ENCODE data around the gene RAB22A.

RAB22A gene

GRCh38 chr20:58303547-58303946, 6.0 kb upstream of the RAB22A start:
- no peak for DNase-seq (ENCODE audit: low read depth)

DNA sequence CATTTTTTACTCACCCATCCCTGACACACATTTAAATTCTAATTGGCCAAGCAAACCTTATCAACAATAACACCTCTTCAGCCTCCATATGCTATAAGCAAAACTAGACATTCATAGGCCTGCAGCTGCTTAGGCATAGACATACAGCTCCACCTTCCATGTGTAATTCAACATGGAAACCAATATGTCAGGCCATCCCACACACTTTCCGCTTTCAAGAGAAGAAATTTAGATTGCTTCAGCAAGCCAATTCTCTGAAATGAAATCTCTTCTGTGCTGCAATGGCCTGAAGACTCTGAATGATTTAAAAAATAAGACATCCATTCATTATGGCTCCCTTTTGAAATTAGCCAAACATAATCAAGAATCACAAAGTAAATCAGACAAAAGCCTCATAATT, 4.5 kb upstream of the RAB22A start:
- DNase-seq (ENCODE audit: low read depth) = no peak

DNA sequence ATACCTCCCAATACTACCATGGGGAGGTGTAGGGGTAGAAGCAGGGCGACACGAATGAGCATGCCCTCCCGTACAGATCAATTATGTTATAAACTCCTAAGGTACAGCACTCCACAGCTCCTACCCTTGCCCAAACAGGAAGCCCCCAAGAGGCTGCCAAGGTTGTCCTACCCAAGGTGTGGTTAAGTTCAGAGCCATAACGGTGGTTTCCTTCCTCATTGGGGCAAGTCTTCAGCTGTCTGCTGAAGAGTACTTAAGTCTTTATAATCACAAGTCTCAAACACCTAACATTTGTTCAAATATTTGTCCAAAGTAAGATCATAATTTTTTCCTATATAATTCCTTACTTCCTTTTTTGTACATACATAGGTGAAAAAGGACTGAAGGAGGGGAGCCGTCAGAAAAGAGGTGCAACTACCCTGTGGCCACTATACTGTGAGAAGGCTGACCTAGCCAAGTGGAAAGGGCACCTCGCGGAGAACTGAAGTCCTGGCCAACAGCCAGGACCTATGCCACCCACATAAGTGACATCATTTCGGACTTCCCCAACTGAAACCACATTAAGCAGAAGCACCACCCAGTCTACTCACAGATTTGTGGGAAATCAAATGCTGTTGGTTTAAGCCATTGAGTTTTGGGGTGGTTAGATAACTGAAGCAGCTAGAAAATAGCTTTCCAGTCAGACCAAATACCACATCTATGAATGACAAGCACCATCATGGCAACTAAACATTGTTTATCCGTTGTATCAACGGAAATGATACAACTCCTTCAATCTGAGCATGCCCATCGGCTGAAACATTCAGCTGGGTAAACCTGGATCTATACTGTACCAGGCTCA, 2.9 kb upstream of the RAB22A start:
- DNase-seq (ENCODE audit: low read depth) = peak; percentile 53

- DNase-seq (ENCODE audit: low read depth) = no peak
Measured at GRCh38 chr20:58307270-58307669, 2.2 kb upstream of the RAB22A start.

DNA sequence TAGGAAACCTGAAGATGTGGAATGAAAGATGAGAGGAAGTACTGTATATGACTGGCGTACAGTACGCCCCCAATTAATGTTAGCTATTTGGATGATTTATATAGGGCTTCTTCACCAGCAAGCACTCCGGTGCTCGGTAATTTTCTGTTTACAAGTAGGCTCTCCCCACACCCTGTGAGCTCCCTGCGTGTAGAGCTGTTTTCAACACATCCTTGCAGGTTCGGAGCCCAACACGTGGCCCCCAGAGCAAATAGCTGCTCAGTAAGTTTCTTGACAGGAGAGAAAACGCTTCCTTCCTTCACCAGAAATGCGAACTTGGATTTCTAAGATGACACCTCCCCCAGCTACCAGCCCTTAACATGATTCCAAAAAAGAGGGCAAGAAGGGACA, 1.2 kb upstream of the RAB22A start:
- no peak for DNase-seq (ENCODE audit: low read depth)

DNA sequence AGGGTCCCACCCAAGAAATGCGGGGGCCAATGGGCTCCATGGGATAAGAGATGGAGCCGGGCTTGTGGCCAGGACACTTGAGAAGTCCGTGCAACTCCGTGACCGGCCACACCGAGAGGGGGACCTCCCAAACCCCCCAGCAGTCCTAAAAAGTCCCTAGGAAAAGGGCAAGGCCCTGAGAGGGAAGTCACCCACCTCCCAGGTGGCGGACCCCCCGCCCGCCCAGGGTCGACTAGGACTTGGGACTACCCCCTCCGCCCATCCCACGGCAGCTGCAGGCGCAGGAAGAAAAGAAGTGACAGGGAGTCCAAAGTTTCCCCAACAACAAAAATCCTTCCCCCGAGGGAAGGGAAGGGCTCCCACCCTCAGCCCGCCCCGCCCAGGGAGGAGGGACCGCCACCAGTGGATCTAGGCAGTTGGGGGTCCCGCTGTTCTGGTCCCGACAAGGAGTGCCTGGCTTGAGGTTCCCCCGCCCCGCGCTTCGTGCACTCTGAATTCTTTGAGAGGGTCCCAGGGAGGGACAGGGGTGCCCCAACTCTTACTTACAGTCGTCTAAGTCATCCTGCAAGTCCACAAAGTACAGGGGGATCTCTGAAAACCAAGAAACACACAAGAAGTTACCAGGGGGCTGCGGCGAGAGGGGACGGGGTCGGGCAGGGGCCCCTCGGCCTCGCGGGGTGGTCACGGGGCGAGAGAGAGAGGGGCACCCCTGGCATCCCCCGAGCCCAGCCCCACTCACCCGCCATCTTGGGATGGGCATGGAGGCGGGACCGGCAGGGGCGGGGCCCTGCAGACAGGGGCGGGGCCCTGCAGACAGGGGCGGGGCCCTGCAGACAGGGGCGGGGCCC, 611 bp upstream of the RAB22A start:
- DNase-seq (ENCODE audit: low read depth) = peak; percentile 24

GRCh38 chr20:58310291-58310782, 822 bp downstream of the RAB22A start:
- DNase-seq (ENCODE audit: low read depth) = no peak

DNA sequence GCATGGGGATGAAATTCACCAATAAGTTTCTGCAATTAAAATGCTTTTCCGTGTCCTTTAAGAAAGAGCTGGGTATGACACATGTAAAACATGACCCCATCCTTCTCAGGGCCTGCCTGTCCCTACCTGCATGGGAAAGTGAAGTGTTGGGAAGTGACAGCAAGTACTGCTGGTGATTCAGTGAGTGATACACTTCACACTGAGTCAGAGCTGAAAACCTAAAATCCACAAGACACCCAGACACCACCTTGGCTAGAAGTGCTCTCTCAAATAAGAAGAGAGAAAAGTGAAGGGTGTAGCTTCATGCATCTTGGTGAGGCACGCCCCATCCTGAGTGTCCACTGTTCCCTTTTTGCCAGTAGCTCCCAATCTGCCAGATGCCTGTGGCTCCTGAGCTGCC, 3.3 kb downstream of the RAB22A start:
- no peak for DNase-seq (ENCODE audit: low read depth)

GRCh38 chr20:58313396-58313795, 3.9 kb downstream of the RAB22A start:
- no peak for DNase-seq (ENCODE audit: low read depth)

DNA sequence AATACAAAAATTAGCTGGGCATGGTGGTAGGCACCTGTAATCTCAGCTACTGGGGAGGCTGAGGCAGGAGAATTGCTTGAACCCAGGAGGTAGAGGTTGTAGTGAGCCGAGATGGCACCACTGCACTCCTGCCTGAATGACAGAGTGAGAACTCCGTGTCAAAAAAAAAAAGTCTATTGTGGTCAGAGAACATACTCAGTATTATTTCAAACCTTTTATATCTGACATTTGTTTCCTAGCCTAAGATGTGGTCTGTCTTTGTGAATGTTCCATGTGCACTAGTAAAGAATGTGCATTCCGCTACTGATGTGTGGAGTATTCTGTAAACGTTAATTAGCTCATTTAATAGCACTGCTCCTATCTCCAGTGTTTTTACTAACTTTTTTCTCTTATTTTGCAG, 11.7 kb downstream of the RAB22A start:
- DNase-seq (ENCODE audit: low read depth) = no peak

DNA sequence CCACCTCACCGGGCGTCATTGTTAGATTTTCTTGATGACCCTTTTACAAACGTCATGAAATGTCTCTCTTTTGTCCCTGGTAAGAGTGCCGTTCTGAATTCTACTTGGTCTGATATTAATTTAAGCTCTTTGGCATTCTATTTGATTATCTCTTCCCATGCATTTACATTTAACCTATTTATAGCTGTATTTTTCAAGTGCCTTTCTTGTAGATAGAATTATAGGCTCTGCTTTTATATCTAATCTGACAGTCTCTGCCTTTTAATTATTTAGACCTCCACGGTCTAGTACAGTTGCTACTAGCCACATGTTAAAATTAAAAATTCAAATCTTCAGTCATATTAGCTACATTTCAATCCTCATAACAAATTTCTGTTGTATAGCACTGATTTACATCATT, 12.6 kb downstream of the RAB22A start:
- DNase-seq (ENCODE audit: low read depth) = no peak

GRCh38 chr20:58325912-58326311, 16.4 kb downstream of the RAB22A start:
- no peak for DNase-seq (ENCODE audit: low read depth)

DNA sequence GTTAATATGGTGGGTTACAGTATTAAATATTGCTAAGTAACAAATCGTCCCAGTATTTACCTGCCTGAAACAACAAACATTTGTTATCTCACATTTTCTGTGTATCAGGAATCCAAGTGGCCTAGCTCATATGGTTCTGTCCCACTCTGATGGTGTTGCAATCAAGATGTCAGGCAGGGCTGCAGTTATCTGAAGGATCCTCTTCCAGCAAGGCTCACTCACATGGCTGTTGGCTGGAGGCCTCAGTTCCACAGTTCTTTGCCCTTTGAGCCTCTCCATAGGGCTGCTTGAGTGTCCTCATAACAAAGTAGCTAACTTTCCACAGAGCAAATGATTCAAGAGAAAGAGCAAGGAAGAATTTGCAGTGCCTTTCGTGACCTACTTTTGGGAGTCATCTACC, 17.7 kb downstream of the RAB22A start:
- peak; percentile 44 for DNase-seq (ENCODE audit: low read depth)

- no peak for DNase-seq (ENCODE audit: low read depth)
Measured at GRCh38 chr20:58328836-58329235, 19.3 kb downstream of the RAB22A start.

DNA sequence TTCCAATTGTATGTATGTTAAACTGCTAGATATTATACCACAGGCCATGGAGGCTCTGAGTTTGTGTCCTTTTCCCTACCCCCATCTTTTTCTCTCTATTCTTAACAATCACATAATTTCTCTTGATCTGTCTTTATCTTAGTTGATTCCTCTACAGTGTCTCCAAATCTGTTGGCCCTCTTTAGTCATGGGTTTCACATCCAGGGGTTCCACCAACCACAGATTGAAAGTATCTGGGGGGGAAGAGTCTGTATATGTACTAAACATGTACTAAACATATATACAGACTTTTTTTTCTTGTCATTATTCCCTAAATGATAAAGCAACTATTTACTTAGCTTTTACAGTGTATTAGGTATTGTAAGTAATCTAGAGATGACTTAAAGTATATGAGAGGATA, 20.2 kb downstream of the RAB22A start:
- no peak for DNase-seq (ENCODE audit: low read depth)

DNA sequence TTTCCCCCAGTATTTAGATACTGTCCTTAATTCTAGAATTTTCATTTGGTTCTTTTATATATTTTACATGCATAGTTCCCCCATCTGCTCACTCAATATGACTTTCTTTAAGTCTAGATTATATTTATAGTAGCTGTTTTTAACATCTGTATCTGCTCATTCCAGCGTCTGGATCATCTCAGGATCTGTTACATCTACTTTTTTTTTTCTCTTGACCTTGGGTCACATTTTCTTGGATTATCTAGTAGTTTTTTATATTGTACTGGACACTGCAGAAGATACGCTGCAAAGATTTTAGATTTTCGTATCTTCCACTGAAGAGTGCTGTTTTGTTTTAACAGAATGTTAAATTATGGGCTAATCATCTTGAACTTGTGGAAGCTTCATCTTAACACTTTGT, 20.7 kb downstream of the RAB22A start:
- DNase-seq (ENCODE audit: low read depth) = peak; percentile 51

- DNase-seq (ENCODE audit: low read depth) = no peak
Measured at GRCh38 chr20:58330687-58331086, 21.2 kb downstream of the RAB22A start.

GRCh38 chr20:58331961-58332551, 22.5 kb downstream of the RAB22A start:
- no peak for DNase-seq (ENCODE audit: low read depth)

DNA sequence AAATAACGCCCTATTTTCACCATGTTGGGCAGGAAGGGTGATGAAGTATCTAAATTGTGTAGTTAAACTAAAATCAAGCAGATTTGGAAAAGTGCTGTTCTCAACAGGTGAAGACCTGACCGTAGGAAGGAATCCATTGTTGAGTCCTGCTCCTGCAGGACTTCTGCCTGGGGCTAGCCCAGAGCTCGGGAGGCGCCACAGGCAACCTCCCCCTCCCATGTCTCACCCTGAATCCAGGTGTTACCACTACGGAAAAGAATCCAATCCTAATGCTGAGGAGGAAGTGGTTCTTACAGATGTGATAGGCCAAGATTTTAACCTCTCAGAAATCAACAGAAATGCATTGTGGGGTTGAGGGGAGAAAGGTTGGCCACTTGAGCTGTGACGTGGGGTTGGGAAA, 30.2 kb downstream of the RAB22A start:
- no peak for DNase-seq (ENCODE audit: low read depth)

GRCh38 chr20:58340151-58340550, 30.6 kb downstream of the RAB22A start:
- no peak for DNase-seq (ENCODE audit: low read depth)

- no peak for DNase-seq (ENCODE audit: low read depth)
Measured at GRCh38 chr20:58340853-58341252, 31.3 kb downstream of the RAB22A start.

DNA sequence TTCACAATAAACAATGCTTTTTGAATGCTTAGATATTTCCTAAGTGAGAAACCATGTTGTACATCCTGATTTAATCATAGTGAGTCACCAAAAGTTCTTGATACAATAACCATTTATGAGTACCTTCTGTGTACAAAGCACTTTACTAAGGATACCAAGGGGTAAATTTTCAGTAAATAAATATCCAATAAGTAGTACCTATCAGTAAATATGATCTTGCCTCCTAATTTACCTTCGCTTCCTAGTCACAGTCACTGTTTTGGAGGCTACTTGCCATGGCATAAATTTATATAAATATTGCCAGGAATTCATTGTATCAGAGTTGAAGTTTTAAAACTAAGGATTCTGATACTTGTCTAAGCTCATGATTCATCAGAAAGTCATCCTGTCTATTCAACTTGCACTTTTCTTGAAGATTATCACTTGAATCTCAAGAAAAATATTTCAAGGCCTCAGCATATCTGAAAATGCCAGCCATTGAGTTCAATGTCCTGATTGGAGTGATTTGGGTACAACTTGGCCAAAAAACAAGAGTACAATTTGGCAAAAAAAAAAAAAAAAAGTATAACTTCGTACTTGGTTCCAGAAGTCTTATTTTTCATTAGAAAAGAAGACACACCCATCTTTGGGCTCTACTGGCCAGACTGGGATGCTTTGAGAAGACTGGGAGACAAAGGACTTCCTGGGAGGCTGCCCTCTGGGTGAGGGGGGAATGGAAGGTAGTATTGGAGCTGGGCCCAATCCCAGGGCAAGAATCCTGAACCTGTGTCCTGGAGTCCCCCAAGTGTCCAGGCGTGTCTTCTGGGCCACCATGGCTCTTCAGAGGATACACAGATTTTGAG, 32.8 kb downstream of the RAB22A start:
- peak; percentile 59 for DNase-seq (ENCODE audit: low read depth)

Data from amniotic epithelial cell (primary cell).